SK-N-SH treated with all-trans-retinoic acid at 6 μM for 48 hours (cell line): ENCODE results near the gene GPC5.

Experiments
- ATAC-seq: fragments of 200-7000 bp; cut with Tn5 transposase; 3 replicates; pipeline ENCODE4 v1.9.1; 2020; ENCODE audit warnings: mild to moderate bottlenecking, moderate library complexity
- ARNTL ChIP-seq: fragments of 450-650 bp; formaldehyde crosslinking; IDR thresholded peaks from 2 replicates; pipeline ENCODE4 v1.5.0; 2020; ENCODE audit warnings: low read depth, mild to moderate bottlenecking, moderate library complexity, borderline replicate concordance
- CREB5 ChIP-seq: fragments of 250-450 bp; sonication (Bioruptor Pico); IDR thresholded peaks from 2 replicates; pipeline ENCODE4 v1.5.1; 2020; ENCODE audit warnings: low read depth, mild to moderate bottlenecking, moderate library complexity
- CSDC2 ChIP-seq: fragments of 250-450 bp; sonication (Bioruptor Pico); IDR thresholded peaks from 2 replicates; pipeline ENCODE4 v1.5.0; 2020; ENCODE audit warnings: mild to moderate bottlenecking, moderate library complexity
- ESRRG ChIP-seq: fragments of 250-450 bp; sonication (Bioruptor Pico); IDR thresholded peaks from 2 replicates; pipeline ENCODE4 v1.6.1; 2021; ENCODE audit warnings: mild to moderate bottlenecking
- GLIS3 ChIP-seq: fragments of 250-450 bp; sonication (Bioruptor Pico); IDR thresholded peaks from 2 replicates; pipeline ENCODE4 v1.5.0; 2020; ENCODE audit warnings: mild to moderate bottlenecking, moderate library complexity
- ISL1 ChIP-seq: fragments of 250-450 bp; sonication (Bioruptor Pico); IDR thresholded peaks from 2 replicates; pipeline ENCODE4 v2.1.2; 2022; ENCODE audit warnings: mild to moderate bottlenecking, moderate library complexity
- OSR1 ChIP-seq: fragments of 250-450 bp; sonication (Bioruptor Pico); IDR thresholded peaks from 2 replicates; pipeline ENCODE4 v1.8.0; 2022; ENCODE audit warnings: moderate library complexity, mild to moderate bottlenecking, inconsistent platforms
- PATZ1 ChIP-seq: fragments of 250-450 bp; sonication (Bioruptor Pico); IDR thresholded peaks from 2 replicates; pipeline ENCODE4 v1.8.0; 2020; ENCODE audit warnings: mild to moderate bottlenecking, moderate library complexity, borderline replicate concordance
- POU6F1 ChIP-seq: fragments of 250-450 bp; sonication (Bioruptor Pico); IDR thresholded peaks from 2 replicates; pipeline ENCODE4 v1.8.0; 2021; ENCODE audit warnings: low read depth, mild to moderate bottlenecking, moderate library complexity, borderline replicate concordance
- RARB ChIP-seq: fragments of 250-450 bp; sonication (Bioruptor Pico); IDR thresholded peaks from 2 replicates; pipeline ENCODE4 v1.8.0; 2021; ENCODE audit warnings: mild to moderate bottlenecking, moderate library complexity
- SNAI2 ChIP-seq: fragments of 250-450 bp; sonication (Bioruptor Pico); IDR thresholded peaks from 2 replicates; pipeline ENCODE4 v1.5.0; 2020; ENCODE audit warnings: mild to moderate bottlenecking, moderate library complexity
- TCF4 ChIP-seq: fragments of 250-450 bp; sonication (Bioruptor Pico); IDR thresholded peaks from 2 replicates; pipeline ENCODE4 v1.8.0; 2021; ENCODE audit warnings: mild to moderate bottlenecking, moderate library complexity, borderline replicate concordance
- TOX ChIP-seq: fragments of 250-450 bp; sonication (Bioruptor Pico); IDR thresholded peaks from 2 replicates; pipeline ENCODE4 v1.8.0; 2021; ENCODE audit warnings: mild to moderate bottlenecking, moderate library complexity, borderline replicate concordance
- TSHZ2 ChIP-seq: fragments of 250-450 bp; sonication (Bioruptor Pico); IDR thresholded peaks from 2 replicates; pipeline ENCODE4 v1.5.0; 2020; ENCODE audit warnings: mild to moderate bottlenecking, moderate library complexity
- ZC3H10 ChIP-seq: fragments of 250-450 bp; sonication (Bioruptor Pico); IDR thresholded peaks from 2 replicates; pipeline ENCODE4 v1.5.1; 2021; ENCODE audit warnings: mild to moderate bottlenecking, moderate library complexity
- ZFP3 ChIP-seq: fragments of 250-450 bp; sonication (Bioruptor Pico); IDR thresholded peaks from 2 replicates; pipeline ENCODE4 v1.5.0; 2020; ENCODE audit warnings: mild to moderate bottlenecking, moderate library complexity
- ZFP30 ChIP-seq: fragments of 450-650 bp; formaldehyde crosslinking; IDR thresholded peaks from 2 replicates; pipeline ENCODE4 v1.5.0; 2022; ENCODE audit warnings: mild to moderate bottlenecking, moderate library complexity
- ZNF565 ChIP-seq: fragments of 450-650 bp; formaldehyde crosslinking; conservative IDR thresholded peaks from 2 replicates; pipeline ENCODE4 v1.5.0; 2020; ENCODE audit warnings: low read depth, mild to moderate bottlenecking, moderate library complexity
- ZNF8 ChIP-seq: fragments of 450-650 bp; formaldehyde crosslinking; IDR thresholded peaks from 2 replicates; pipeline ENCODE4 v1.5.0; 2020; ENCODE audit warnings: mild to moderate bottlenecking, moderate library complexity
- TF ChIP-seq, protein P1 (sequence below): fragments of 250-450 bp; sonication (Bioruptor Pico); IDR thresholded peaks from 2 replicates; pipeline ENCODE4 v1.5.1; 2021; ENCODE audit warnings: mild to moderate bottlenecking, moderate library complexity

Gene GPC5

GRCh38 chr13:91950803-91951202 is 552.4 kb downstream of the GPC5 start (continued):
- TF ChIP-seq ZFP30 (CRISPR knock-in tag) (no peak), ZNF565 (CRISPR knock-in tag) (no peak), GLIS3 (CRISPR knock-in tag) (no peak), TOX (CRISPR knock-in tag) (no peak)

- no peak for ATAC-seq
- TF ChIP-seq CREB5 (CRISPR knock-in tag) (no peak), ARNTL (CRISPR knock-in tag) (no peak), PATZ1 (CRISPR knock-in tag) (no peak), ZFP3 (no peak), ZNF8 (CRISPR knock-in tag) (no peak), ISL1 (no peak), GLIS3 (CRISPR knock-in tag) (no peak), ESRRG (no peak), TCF4 (no peak), ZFP30 (CRISPR knock-in tag) (no peak), POU6F1 (no peak), RARB (CRISPR knock-in tag) (no peak), TSHZ2 (CRISPR knock-in tag) (no peak), ZNF565 (CRISPR knock-in tag) (no peak), SNAI2 (CRISPR knock-in tag) (no peak), ZC3H10 (CRISPR knock-in tag) (no peak), CSDC2 (CRISPR knock-in tag) (no peak), OSR1 (no peak), TOX (CRISPR knock-in tag) (no peak)
- TF ChIP-seq, protein P1, sequence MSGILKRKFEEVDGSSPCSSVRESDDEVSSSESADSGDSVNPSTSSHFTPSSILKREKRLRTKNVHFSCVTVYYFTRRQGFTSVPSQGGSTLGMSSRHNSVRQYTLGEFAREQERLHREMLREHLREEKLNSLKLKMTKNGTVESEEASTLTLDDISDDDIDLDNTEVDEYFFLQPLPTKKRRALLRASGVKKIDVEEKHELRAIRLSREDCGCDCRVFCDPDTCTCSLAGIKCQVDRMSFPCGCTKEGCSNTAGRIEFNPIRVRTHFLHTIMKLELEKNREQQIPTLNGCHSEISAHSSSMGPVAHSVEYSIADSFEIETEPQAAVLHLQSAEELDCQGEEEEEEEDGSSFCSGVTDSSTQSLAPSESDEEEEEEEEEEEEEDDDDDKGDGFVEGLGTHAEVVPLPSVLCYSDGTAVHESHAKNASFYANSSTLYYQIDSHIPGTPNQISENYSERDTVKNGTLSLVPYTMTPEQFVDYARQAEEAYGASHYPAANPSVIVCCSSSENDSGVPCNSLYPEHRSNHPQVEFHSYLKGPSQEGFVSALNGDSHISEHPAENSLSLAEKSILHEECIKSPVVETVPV (CRISPR knock-in tag), result no peak
Observed at GRCh38 chr13:91955546-91956355, 557.3 kb downstream of the GPC5 start.

- no peak for ATAC-seq
- TF ChIP-seq ZFP30 (CRISPR knock-in tag) (no peak), TSHZ2 (CRISPR knock-in tag) (no peak)
- TF ChIP-seq, all 23 proteins: peak for 0
Observed at GRCh38 chr13:91960947-91961346, 562.5 kb downstream of the GPC5 start.
